Transverse colon (tissue), 3 donors: ENCODE measurements around the gene STK10.

ENCODE experiments used
- POLR2A ChIP-seq: fragments of 450-650 bp; IDR thresholded peaks from one replicate; pipeline ENCODE4 v1.6.1; 2016; ENCODE audit warnings: antibody characterized with exemption, mild to moderate bottlenecking, moderate library complexity
- TF ChIP-seq, protein P1 (sequence below), 5 experiments: fragments of 200-600 bp in 3 of 5; fragments of 450-650 bp in 2 of 5; sonication (generic) in 3 of 5; IDR thresholded peaks; 1 replicate in 2 of 5; 2 replicates in 3 of 5; pipeline ENCODE4 v1.5.1; 2016 to 2017; ENCODE audit warnings: antibody characterized with exemption in 5 of 5, inconsistent platforms in 3 of 5, mild to moderate bottlenecking in 2 of 5, moderate library complexity in 1 of 5

DNA sequence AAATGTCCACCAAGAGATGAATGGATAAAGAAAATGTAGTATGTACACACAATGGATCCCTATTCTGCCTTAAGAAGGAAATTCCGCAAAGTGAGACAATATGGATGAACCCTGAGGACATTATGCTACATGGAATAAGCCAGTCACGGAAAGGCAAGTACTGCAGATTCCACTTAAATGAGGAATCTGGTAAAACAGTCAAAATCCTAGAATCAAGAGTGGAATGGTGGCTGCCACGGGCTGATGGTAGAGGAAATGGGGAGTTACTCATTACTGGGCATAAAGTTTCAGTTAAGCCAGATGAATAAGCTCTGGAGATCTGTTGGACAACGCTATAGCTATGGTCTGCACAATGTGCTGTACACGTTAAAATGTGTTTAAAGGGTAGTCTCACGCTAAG lies 47.2 kb downstream of the STK10 start:
- TF ChIP-seq, protein P1, sequence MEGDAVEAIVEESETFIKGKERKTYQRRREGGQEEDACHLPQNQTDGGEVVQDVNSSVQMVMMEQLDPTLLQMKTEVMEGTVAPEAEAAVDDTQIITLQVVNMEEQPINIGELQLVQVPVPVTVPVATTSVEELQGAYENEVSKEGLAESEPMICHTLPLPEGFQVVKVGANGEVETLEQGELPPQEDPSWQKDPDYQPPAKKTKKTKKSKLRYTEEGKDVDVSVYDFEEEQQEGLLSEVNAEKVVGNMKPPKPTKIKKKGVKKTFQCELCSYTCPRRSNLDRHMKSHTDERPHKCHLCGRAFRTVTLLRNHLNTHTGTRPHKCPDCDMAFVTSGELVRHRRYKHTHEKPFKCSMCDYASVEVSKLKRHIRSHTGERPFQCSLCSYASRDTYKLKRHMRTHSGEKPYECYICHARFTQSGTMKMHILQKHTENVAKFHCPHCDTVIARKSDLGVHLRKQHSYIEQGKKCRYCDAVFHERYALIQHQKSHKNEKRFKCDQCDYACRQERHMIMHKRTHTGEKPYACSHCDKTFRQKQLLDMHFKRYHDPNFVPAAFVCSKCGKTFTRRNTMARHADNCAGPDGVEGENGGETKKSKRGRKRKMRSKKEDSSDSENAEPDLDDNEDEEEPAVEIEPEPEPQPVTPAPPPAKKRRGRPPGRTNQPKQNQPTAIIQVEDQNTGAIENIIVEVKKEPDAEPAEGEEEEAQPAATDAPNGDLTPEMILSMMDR (IDR thresholded peaks at IDR 0.05): no peak
- TF ChIP-seq POLR2A: no peak
